Measurements from ENCODE around the gene PTGER3. TPM values are rescaled to one million over a fixed set of nuclear protein-coding genes. Genes with fewer than 3 reads are reported as not detected.

Gene PTGER3
- total and polyA plus RNA-seq, 7 donors = 0.46 to 52.4 (median 26.8) TPM

DNA sequence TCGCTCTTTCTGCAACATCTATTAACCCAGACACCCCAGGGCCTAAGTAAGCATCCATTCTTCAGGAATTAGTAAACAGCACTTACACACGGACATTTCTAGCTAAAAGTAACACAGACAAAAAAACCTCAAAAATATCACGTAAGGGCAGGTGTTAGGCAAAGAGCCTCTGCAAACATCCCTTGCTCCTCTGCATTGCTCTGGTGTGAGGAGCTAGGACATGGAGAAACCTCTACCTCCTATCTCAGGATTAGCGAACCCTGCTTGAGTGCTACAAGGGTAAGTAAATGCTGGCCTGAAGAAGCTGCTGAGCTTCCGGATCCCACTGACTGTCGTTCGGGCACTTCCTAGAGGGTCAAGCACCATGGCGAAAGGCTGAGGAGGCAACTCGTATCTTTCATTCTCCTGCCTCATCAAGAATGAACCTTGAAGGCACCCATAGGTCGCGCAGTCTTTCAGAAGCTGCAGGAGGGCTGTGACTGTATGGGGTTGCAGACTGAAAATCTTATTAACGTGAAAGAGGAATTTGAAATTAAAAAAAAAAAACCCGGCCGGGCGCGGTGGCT is 2.1 kb downstream of the PTGER3 start:
- no peak for TF ChIP-seq POLR2AphosphoS5 (IDR thresholded peaks at IDR 0.05)
- TF ChIP-seq EP300 (IDR thresholded peaks at IDR 0.05) = no peak
- TF ChIP-seq POLR2A (IDR thresholded peaks at IDR 0.05) = no peak
- TF ChIP-seq, protein P1, sequence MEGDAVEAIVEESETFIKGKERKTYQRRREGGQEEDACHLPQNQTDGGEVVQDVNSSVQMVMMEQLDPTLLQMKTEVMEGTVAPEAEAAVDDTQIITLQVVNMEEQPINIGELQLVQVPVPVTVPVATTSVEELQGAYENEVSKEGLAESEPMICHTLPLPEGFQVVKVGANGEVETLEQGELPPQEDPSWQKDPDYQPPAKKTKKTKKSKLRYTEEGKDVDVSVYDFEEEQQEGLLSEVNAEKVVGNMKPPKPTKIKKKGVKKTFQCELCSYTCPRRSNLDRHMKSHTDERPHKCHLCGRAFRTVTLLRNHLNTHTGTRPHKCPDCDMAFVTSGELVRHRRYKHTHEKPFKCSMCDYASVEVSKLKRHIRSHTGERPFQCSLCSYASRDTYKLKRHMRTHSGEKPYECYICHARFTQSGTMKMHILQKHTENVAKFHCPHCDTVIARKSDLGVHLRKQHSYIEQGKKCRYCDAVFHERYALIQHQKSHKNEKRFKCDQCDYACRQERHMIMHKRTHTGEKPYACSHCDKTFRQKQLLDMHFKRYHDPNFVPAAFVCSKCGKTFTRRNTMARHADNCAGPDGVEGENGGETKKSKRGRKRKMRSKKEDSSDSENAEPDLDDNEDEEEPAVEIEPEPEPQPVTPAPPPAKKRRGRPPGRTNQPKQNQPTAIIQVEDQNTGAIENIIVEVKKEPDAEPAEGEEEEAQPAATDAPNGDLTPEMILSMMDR (IDR thresholded peaks at IDR 0.05) = no peak
- H3K27ac ChIP-seq = peak overlapping the region in 3 of 4 donors; percentile 27 to 42 (median 40)
- H3K4me1 ChIP-seq = peaks cover 0 to 31% (median 23%) of the 10 kb centered on the region in 4 donors
- DNase-seq = no peak
- no peaks in the 10 kb centered on the region for H3K9me3 ChIP-seq
- H3K36me3 ChIP-seq = no peaks in the 10 kb centered on the region
- peak overlapping the region; percentile 6 to 81 (median 52) for H3K4me3 ChIP-seq
- H3K27me3 ChIP-seq = peaks cover 3 to 18% (median 6%) of the 10 kb centered on the region in 3 donors
- intact Hi-C loops (cut with DNase I) = loop anchor here (10.0 kb wide), 1 partner anchor 91 kb away; no protein-coding TSS in a partner anchor
- 77 to 80% methylated on average over 16 of the region's 16 CpGs for WGBS, 2 donors

DNA sequence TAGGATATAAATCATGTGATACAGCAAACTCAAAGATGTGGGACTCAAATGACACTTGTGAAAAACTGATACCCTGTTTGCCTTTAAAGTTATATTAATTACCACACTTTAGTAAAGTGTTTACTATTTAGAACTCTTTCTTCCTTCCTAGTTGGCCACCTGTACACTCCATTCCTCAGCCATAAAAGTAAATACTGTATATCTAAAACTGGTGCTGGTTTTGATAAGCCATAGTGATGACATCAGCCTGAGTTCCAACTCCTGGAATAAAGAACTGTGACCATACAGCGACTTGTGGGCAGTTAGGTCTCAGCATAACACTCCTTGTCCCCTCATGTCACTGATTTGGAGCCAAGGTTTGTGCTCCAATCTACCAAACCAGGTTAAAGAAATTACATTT is 2.8 kb downstream of the PTGER3 start:
- peaks cover 3 to 18% (median 6%) of the 10 kb centered on the region in 3 donors for H3K27me3 ChIP-seq
- intact Hi-C loops (cut with DNase I) = loop anchor here (10.0 kb wide), 1 partner anchor 90 kb away; no protein-coding TSS in a partner anchor
- TF ChIP-seq POLR2AphosphoS5 (IDR thresholded peaks at IDR 0.05) = no peak
- TF ChIP-seq EP300 (IDR thresholded peaks at IDR 0.05) = no peak
- no peak for TF ChIP-seq POLR2A (IDR thresholded peaks at IDR 0.05)
- TF ChIP-seq, protein P1 (IDR thresholded peaks at IDR 0.05) = no peak
- H3K36me3 ChIP-seq = no peaks in the 10 kb centered on the region
- WGBS, 2 donors = 48 to 88% methylated on average over 1 of the region's 1 CpG
- H3K4me1 ChIP-seq = peaks cover 0 to 31% (median 23%) of the 10 kb centered on the region in 4 donors
- peak overlapping the region in 2 of 4 donors; percentile 40 to 42 for H3K27ac ChIP-seq
- H3K9me3 ChIP-seq = no peaks in the 10 kb centered on the region
- no peak for DNase-seq
- H3K4me3 ChIP-seq = peak overlapping the region in 2 of 4 donors; percentile 73 to 81

DNA sequence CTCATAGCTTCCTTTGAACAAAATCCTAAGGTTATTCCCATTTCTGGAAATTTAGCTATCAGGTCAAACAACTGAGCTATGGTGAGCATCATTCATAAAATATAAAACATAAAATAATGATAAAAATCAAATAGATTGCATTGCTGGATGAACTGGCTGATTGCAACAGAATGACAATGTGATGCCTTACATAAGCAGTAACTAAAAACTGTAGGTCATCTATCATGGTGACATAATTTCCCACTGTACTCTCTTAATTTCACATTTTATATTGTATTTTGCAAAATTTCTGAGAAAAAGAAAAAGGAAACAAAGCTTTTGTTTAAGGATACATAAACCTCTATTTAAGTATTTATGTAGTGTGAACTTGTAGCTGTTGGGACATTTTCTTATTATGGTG is 4.6 kb downstream of the PTGER3 start:
- peak overlapping the region in 1 of 4 donors; percentile 73 for H3K4me3 ChIP-seq
- H3K27ac ChIP-seq = peak overlapping the region in 2 of 4 donors; percentile 20 to 26
- intact Hi-C loops (cut with DNase I) = loop anchor here (10.0 kb wide), 1 partner anchor 88 kb away; no protein-coding TSS in a partner anchor
- TF ChIP-seq POLR2A (IDR thresholded peaks at IDR 0.05) (no peak), POLR2AphosphoS5 (IDR thresholded peaks at IDR 0.05) (no peak), EP300 (IDR thresholded peaks at IDR 0.05) (no peak)
- TF ChIP-seq, protein P1 (IDR thresholded peaks at IDR 0.05) = no peak
- peaks cover 3 to 16% (median 6%) of the 10 kb centered on the region in 3 donors for H3K27me3 ChIP-seq
- H3K9me3 ChIP-seq = no peaks in the 10 kb centered on the region
- DNase-seq = no peak
- no peaks in the 10 kb centered on the region for H3K36me3 ChIP-seq
- peaks cover 0 to 34% (median 25%) of the 10 kb centered on the region in 4 donors for H3K4me1 ChIP-seq

DNA sequence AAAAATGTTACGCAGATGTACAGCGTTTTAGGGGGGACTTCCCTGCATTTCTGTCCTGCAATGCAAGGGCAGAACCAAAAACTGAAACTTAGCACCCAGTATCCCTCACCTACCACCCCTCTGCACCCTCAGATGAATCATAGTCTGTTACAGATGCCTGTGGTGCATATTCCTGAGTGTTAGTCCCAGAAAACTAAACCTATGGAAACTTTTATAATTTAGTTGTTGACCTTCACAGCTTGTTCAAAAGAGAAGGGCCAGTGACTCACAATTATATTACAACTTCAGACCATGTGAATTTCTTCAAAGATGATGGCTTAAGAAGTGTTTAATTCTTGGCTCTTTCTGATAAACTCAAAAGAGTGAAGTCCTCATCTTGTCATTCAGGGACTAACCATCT is 5.8 kb downstream of the PTGER3 start:
- H3K9me3 ChIP-seq = no peaks in the 10 kb centered on the region
- H3K27me3 ChIP-seq = peaks cover 0 to 6% (median 5%) of the 10 kb centered on the region in 3 donors
- H3K4me3 ChIP-seq = no peak overlapping the region
- H3K4me1 ChIP-seq = peaks cover 0 to 29% (median 12%) of the 10 kb centered on the region in 4 donors
- TF ChIP-seq, protein P1 (IDR thresholded peaks at IDR 0.05) = no peak
- TF ChIP-seq POLR2AphosphoS5 (IDR thresholded peaks at IDR 0.05) (no peak), EP300 (IDR thresholded peaks at IDR 0.05) (no peak), POLR2A (IDR thresholded peaks at IDR 0.05) (no peak)
- intact Hi-C loops (cut with DNase I) = loop anchor here (10.0 kb wide), 1 partner anchor 87 kb away; no protein-coding TSS in a partner anchor
- no peak for DNase-seq
- 72 to 86% methylated on average over 2 of the region's 2 CpGs for WGBS, 2 donors
- H3K36me3 ChIP-seq = no peaks in the 10 kb centered on the region
- H3K27ac ChIP-seq = peak overlapping the region in 2 of 4 donors; percentile 20 to 26

All from sigmoid colon (tissue), 7 donors.